Renal cortical epithelial cell (primary cell): ENCODE measurements around the gene TFRC. TPM values are rescaled to one million over a fixed set of nuclear protein-coding genes. Genes with fewer than 3 reads are reported as not detected.
"Not testable (repeated sequence)": the region's sequence is repeated elsewhere in the genome, so short reads cannot be mapped to it uniquely, and the experiment has no call there.

Source experiments
- DNase-seq: peaks from one replicate; pipeline ENCODE4 v3.0.0-alpha.2; 2011; ENCODE audit warnings: low read depth
- total RNA-seq: library from RNA; depleted of rRNA; stranded (reverse); fragments of >200 nt; gene quantifications from 2 replicates; pipeline ENCODE4 v1.2.3, GENCODE V29; 2014

Gene TFRC
- total RNA-seq, 1 donor from 2014 or later, result 144 TPM

- no peak for DNase-seq
These were observed 32.8 kb downstream of the TFRC start for GRCh38 chr3:196048922-196049598.

GRCh38 chr3:196047391-196048030, 34.4 kb downstream of the TFRC start:
- no peak for DNase-seq

GRCh38 chr3:196044513-196044912, 37.4 kb downstream of the TFRC start:
- DNase-seq, result no peak

- no peak for DNase-seq
These were observed 39.2 kb downstream of the TFRC start for GRCh38 chr3:196042673-196043072.

GRCh38 chr3:196039359-196039758, 42.5 kb downstream of the TFRC start:
- DNase-seq, result no peak

GRCh38 chr3:196026059-196026458, 55.8 kb downstream of the TFRC start:
- not testable (repeated sequence) for DNase-seq

GRCh38 chr3:196024968-196025367, 56.9 kb downstream of the TFRC start:
- no peak for DNase-seq

GRCh38 chr3:196023947-196024346, 57.9 kb downstream of the TFRC start:
- no peak for DNase-seq

GRCh38 chr3:196022499-196022878, 59.4 kb downstream of the TFRC start:
- not testable (repeated sequence) for DNase-seq

- no peak for DNase-seq
These were observed 61.5 kb downstream of the TFRC start for GRCh38 chr3:196020373-196020772.

GRCh38 chr3:196019576-196019975, 62.3 kb downstream of the TFRC start:
- peak; percentile 10 for DNase-seq

GRCh38 chr3:196018159-196018558, 63.7 kb downstream of the TFRC start:
- not testable (repeated sequence) for DNase-seq

- DNase-seq, result peak; percentile 62
These were observed 65.4 kb downstream of the TFRC start for GRCh38 chr3:196016485-196016884.

GRCh38 chr3:196016059-196016458, 65.8 kb downstream of the TFRC start:
- no peak for DNase-seq

GRCh38 chr3:196013587-196014487, 68.1 kb downstream of the TFRC start:
- DNase-seq, result no peak

- DNase-seq, result no peak
These were observed 68.9 kb downstream of the TFRC start for GRCh38 chr3:196012941-196013476.

- DNase-seq, result peak; percentile 1
These were observed 69.4 kb downstream of the TFRC start for GRCh38 chr3:196012481-196012880.

- no peak for DNase-seq
These were observed 72.4 kb downstream of the TFRC start for GRCh38 chr3:196009456-196009855.

- DNase-seq, result no peak
These were observed 73.0 kb downstream of the TFRC start for GRCh38 chr3:196008929-196009328.

- DNase-seq, result no peak
These were observed 73.5 kb downstream of the TFRC start for GRCh38 chr3:196008387-196008786.

- no peak for DNase-seq
These were observed 74.0 kb downstream of the TFRC start for GRCh38 chr3:196007744-196008335.

- not testable (repeated sequence) for DNase-seq
These were observed 76.6 kb downstream of the TFRC start for GRCh38 chr3:196005338-196005737.
